ENCODE results near the gene NFE2L1. TPM values are rescaled to one million over a fixed set of nuclear protein-coding genes. Genes with fewer than 3 reads are reported as not detected.
A peak's percentile ranks its signal among the peaks of the same experiment; 100 is the strongest.

The NFE2L1 gene
- total and polyA plus RNA-seq, 9 of the 15 experiments (the other 6 are each of a cell fraction or from before 2014, with no cell fraction given), result 2.0 to 68.6 (median 39.7) TPM

DNA sequence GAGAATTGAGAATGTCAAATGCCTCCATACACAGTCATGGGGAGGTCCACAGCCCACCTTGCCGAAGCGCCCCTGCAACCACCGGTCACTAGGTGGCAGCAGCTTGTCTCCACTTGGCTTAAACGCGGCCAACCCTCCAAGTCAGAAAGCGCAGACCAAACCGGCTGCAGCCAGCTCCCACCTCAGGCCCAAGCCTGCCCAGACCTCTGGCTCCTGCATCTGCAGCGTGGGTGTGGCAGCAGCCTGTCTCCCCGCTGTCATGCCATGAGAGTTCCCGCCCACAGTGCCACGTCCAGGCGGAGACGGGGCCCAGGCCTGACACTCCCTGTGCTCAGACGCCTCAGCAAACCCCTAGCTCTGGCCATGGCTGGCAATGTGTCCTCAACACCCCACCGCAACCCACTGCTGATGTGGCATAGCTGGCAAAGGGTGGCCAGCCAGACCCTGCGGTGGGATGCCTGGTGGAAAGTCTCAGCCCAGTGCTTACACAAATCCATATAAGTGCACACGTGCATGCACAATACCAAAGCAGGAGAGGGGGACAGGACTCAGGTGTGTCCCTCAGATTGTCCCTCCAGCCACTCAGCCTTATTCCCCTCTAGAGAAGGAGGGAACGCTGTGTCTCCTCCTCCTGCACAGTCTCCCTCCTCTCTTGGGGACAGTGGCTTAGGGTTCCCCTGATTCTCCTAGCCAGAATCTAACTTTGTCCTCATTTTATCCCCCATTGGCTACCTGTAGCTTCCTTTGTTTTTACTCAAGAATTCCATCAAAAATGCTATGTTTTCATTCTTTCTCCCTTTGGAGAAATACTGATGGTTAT is 21.4 kb upstream of the NFE2L1 start (continued):
- TF ChIP-seq, protein P1, sequence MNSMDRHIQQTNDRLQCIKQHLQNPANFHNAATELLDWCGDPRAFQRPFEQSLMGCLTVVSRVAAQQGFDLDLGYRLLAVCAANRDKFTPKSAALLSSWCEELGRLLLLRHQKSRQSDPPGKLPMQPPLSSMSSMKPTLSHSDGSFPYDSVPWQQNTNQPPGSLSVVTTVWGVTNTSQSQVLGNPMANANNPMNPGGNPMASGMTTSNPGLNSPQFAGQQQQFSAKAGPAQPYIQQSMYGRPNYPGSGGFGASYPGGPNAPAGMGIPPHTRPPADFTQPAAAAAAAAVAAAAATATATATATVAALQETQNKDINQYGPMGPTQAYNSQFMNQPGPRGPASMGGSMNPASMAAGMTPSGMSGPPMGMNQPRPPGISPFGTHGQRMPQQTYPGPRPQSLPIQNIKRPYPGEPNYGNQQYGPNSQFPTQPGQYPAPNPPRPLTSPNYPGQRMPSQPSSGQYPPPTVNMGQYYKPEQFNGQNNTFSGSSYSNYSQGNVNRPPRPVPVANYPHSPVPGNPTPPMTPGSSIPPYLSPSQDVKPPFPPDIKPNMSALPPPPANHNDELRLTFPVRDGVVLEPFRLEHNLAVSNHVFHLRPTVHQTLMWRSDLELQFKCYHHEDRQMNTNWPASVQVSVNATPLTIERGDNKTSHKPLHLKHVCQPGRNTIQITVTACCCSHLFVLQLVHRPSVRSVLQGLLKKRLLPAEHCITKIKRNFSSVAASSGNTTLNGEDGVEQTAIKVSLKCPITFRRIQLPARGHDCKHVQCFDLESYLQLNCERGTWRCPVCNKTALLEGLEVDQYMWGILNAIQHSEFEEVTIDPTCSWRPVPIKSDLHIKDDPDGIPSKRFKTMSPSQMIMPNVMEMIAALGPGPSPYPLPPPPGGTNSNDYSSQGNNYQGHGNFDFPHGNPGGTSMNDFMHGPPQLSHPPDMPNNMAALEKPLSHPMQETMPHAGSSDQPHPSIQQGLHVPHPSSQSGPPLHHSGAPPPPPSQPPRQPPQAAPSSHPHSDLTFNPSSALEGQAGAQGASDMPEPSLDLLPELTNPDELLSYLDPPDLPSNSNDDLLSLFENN (IDR thresholded peaks at IDR 0.05; ENCODE audit: low read depth in 2 of 2, low read length in 2 of 2), result 0 out of 4 replicates have a peak, but pooled peaks of 1 of the 2 experiments have one; percentile 20
- TF ChIP-seq ZFPM2 (CRISPR knock-in tag; IDR thresholded peaks at IDR 0.05) (no peak), ZNF311 (CRISPR knock-in tag; IDR thresholded peaks at IDR 0.05) (no peak), TCFL5 (CRISPR knock-in tag; conservative IDR thresholded peaks at IDR 0.05) (no peak), ZNF41 (CRISPR knock-in tag; conservative IDR thresholded peaks at IDR 0.05) (no peak), E2F3 (CRISPR knock-in tag; IDR thresholded peaks at IDR 0.05) (no peak), XRCC4 (IDR thresholded peaks at IDR 0.05; ENCODE audit: extremely low read depth, insufficient read depth, insufficient read length) (no peak), MIER1 (IDR thresholded peaks at IDR 0.05; ENCODE audit: low read depth) (no peak), SNIP1 (IDR thresholded peaks at IDR 0.05; ENCODE audit: low read depth) (no peak), KLF1 (tag; IDR thresholded peaks at IDR 0.05) (no peak), ZNF184 (CRISPR knock-in tag; IDR thresholded peaks at IDR 0.05) (no peak), ZNF146 (CRISPR knock-in tag; IDR thresholded peaks at IDR 0.05; ENCODE audit: unreplicated experiment) (no peak), FOSL1 (tag; conservative IDR thresholded peaks at IDR 0.05) (no peak)
- TF ChIP-seq, protein P2, sequence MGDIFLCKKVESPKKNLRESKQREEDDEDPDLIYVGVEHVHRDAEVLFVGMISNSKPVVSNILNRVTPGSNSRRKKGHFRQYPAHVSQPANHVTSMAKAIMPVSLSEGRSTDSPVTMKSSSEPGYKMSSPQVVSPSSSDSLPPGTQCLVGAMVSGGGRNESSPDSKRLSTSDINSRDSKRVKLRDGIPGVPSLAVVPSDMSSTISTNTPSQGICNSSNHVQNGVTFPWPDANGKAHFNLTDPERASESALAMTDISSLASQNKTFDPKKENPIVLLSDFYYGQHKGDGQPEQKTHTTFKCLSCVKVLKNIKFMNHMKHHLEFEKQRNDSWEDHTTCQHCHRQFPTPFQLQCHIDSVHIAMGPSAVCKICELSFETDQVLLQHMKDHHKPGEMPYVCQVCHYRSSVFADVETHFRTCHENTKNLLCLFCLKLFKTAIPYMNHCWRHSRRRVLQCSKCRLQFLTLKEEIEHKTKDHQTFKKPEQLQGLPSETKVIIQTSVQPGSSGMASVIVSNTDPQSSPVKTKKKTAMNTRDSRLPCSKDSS (IDR thresholded peaks at IDR 0.05; ENCODE audit: low read depth, partially characterized antibody), result no peak
- TF ChIP-seq, protein P3, sequence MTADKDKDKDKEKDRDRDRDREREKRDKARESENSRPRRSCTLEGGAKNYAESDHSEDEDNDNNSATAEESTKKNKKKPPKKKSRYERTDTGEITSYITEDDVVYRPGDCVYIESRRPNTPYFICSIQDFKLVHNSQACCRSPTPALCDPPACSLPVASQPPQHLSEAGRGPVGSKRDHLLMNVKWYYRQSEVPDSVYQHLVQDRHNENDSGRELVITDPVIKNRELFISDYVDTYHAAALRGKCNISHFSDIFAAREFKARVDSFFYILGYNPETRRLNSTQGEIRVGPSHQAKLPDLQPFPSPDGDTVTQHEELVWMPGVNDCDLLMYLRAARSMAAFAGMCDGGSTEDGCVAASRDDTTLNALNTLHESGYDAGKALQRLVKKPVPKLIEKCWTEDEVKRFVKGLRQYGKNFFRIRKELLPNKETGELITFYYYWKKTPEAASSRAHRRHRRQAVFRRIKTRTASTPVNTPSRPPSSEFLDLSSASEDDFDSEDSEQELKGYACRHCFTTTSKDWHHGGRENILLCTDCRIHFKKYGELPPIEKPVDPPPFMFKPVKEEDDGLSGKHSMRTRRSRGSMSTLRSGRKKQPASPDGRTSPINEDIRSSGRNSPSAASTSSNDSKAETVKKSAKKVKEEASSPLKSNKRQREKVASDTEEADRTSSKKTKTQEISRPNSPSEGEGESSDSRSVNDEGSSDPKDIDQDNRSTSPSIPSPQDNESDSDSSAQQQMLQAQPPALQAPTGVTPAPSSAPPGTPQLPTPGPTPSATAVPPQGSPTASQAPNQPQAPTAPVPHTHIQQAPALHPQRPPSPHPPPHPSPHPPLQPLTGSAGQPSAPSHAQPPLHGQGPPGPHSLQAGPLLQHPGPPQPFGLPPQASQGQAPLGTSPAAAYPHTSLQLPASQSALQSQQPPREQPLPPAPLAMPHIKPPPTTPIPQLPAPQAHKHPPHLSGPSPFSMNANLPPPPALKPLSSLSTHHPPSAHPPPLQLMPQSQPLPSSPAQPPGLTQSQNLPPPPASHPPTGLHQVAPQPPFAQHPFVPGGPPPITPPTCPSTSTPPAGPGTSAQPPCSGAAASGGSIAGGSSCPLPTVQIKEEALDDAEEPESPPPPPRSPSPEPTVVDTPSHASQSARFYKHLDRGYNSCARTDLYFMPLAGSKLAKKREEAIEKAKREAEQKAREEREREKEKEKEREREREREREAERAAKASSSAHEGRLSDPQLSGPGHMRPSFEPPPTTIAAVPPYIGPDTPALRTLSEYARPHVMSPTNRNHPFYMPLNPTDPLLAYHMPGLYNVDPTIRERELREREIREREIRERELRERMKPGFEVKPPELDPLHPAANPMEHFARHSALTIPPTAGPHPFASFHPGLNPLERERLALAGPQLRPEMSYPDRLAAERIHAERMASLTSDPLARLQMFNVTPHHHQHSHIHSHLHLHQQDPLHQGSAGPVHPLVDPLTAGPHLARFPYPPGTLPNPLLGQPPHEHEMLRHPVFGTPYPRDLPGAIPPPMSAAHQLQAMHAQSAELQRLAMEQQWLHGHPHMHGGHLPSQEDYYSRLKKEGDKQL (CRISPR knock-in tag; IDR thresholded peaks at IDR 0.05; ENCODE audit: borderline replicate concordance), result no peak
- TF ChIP-seq, protein P4, sequence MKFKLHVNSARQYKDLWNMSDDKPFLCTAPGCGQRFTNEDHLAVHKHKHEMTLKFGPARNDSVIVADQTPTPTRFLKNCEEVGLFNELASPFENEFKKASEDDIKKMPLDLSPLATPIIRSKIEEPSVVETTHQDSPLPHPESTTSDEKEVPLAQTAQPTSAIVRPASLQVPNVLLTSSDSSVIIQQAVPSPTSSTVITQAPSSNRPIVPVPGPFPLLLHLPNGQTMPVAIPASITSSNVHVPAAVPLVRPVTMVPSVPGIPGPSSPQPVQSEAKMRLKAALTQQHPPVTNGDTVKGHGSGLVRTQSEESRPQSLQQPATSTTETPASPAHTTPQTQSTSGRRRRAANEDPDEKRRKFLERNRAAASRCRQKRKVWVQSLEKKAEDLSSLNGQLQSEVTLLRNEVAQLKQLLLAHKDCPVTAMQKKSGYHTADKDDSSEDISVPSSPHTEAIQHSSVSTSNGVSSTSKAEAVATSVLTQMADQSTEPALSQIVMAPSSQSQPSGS (CRISPR knock-in tag; IDR thresholded peaks at IDR 0.05), result no peak
